Stimulated activated CD4-positive, alpha-beta T cell treated with anti-CD3 and anti-CD28 coated beads, Interleukin-12 subunit alpha, Interleukin-12 subunit beta, amount 100 ng/mL, for 24 hours (primary cell): ENCODE measurements around the gene SOX6.

Source experiments
- DNase-seq, 2 experiments: peaks; one replicate each; pipeline ENCODE4 v3.0.0-alpha.2; 2020; ENCODE audit warnings: low read depth in 2 of 2

Gene SOX6

DNA sequence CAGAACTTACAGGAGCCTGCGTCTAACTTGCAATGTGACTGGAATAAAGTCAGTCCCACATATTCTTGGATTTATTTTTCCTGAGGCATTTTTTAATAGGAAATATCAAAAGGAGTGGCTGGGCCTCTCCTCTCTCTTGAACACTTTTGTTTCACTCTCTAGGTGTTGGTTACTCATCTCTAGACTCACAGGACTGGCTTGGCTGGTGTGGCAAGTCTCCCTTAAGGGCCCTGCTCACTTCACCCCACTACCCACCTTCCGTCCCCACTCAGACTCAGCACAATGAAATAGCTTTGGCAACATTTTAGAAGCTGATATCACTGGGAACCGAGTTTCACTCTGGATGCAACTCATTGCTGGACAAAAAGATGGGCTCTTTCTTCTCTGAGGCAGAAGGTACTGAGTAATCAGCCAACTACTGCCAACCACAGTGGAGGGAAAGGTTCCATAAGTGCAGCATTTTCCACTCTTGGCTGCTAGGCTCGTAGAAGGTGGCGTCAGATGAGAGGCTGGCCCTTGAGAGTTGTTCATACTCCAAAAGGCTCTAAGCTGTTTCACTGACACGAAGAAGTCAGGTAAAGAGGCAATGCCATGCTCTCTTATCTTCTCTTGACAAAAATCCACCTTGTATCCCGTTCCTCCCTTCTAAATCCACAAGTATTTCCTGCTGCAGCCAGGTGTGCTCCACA lies 390.6 kb downstream of the SOX6 start:
- no peak for DNase-seq

DNA sequence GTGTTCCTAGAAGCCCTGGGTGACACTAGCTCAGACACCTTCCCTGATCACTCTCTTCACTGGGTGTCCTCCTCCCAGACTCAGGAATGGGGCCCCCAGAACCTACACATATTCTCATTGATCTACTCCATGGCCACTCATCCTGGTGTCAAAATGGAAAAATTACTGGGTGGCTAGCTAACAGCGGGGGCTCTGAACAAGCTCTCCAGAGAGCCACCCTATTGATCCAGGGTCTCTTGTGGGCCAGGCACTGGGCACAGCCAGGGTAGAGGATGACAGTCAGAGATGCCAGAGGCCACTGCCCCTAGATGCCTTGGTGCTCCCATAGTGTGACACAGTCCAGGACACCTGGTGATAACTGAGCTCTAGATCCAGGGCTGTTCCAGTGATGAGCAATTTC lies 393.1 kb downstream of the SOX6 start:
- no peak for DNase-seq

DNA sequence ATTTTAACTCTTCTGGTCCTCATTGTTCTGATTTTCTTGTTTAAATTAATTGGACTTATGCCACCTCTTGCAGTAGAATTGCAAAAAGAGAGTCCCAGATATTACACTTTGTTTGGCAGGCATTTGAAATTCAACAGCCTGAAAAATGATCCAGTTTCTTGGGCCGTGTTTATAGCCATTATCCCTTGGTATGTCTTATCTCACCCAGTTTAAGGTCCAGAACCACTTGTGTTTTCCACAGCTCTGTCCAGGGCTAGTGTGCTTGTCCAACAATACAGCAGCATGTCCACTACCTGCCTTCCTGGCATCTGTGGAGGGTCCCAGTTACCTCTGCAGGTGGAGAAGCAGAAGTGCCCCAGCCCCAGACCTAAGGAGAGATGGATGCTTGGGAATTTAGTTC lies 397.4 kb downstream of the SOX6 start:
- DNase-seq, result no peak

DNA sequence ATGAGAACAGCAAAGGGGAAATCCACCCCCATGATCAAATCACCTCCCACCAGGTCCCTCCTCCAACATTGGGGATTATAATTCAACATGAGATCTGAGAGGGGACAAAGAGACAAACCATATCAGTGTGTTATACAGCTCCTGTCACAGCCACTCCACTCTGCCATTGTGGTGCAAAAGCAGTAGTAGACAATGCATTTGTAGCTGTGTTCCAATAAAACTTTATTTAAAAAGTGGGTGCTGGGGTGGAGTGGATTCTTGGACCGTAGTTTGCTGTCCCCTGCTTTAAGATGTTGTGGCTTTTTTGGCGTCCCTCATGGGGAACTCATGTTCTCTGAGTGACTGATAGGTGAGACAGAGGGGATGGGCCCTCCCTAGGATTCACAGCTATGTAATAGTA lies 399.1 kb downstream of the SOX6 start:
- DNase-seq, result no peak

DNA sequence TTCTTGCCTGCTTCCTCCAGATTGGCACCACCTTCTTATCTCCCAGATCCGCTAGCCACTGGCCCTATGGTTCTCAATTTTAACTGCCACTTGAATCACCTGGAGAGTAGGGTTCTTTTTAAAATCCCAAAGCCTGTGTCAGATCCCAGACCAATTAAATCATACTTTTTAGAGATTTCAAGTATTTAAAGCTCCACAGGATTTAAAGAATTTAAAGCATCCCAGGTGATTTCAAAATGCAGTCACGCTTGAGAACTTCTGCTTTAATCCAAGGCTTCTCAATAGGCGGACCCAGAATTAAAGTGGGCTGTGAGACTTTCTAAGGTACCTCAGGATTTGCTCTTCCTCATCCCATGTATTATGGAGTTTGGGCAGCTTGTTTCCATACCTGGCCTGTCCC lies 400.0 kb downstream of the SOX6 start:
- no peak for DNase-seq

DNA sequence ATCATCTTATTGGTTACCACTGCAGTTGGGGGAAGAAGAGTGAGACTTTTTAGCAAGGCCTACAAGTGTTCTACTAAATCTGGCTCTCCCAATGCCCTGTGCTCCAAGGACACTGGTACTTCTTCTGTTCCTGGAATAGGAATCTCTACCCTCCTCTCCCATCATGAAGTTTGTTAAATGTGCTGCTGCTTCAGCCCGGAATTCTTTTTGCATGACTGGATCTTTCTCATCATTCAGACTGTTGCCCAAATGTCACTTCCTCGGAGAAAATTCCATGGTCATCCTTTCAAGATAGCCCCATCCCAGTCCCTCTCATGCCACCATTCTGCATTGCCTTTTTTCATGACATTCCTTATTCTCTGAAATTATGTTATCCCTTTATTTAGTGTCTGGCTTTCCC lies 400.8 kb downstream of the SOX6 start:
- no peak for DNase-seq

DNA sequence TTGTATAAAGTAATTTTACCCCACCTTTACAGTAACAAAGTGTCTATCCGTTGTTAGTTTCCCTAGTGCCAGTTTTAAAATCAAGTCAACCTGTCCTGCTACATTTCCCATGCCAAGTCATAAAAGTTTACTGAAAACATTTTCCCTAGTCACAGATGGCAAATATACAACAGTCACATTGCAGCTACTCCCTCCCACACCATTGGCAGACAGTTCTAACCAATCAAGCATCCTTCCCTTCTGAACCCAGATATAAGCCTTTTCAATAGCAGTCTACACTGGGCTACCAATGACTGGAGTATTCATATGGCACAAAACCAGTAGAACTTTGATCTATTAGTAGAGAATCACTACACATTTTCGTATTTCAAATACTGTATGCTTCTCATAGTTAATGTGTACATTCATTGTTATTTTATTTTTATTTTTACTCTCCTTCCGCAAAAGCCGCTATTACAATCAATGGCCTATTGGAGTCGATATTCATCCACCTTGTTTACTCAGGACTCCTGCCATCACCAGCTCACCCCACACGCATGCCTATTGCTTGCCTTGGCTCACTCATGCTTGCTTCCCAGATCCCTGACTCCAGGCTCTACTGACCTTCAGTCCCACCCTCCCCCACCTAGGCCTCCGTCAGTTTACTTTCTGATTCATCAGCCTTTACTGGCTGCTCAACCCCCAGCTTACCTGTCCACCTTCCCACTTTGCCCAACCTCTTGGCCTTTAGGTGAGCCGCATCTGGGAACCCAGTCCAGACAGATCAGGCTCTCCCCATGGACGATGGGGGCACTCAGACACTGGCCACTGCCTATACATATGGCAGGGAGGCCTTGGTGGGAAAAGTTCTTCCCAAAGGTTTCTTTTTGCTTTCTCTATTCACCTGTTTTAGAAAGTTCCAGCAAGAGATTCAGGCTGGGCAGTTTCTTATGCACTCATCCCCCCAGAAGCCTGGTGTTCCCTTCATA lies 408.4 kb downstream of the SOX6 start:
- no peak for DNase-seq

DNA sequence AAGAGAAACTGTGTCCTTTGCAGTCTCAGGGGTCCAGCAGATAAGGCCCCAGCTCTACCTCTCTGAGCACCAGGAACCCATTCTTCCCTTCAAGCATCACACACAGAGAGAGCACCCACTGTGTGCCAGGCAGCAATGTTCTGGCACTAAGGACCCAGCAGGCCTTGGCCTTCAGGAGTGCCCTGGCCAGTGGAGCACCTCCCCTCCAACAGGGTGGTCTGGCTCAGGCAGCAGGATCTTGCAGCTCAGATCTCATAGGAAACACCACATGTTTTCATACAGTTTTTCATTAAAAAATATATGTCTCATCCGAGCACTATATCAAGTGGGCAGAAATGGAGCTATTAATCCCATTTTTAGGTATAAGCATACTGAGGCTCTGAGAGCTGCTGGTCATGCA lies 410.6 kb downstream of the SOX6 start:
- DNase-seq, result no peak

DNA sequence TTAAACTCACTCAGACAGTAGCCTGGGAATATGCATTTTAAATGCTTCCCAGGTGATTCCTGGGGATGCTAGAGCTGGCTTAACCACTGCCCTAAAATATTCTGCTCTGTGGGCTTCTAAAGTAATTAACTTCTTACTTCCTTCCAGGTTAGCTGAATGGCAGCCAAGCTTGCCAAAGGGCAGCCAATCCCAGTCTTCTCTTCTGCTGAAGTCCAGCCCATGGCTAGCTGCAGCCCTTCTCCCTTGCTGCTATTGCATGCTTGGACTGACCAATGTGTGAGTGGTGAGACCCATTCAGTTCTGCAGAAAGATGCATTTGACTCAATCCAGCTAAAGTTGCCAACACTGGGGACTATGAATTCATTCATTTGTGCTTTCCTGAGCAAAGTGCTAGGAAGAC lies 411.9 kb downstream of the SOX6 start:
- no peak for DNase-seq

DNA sequence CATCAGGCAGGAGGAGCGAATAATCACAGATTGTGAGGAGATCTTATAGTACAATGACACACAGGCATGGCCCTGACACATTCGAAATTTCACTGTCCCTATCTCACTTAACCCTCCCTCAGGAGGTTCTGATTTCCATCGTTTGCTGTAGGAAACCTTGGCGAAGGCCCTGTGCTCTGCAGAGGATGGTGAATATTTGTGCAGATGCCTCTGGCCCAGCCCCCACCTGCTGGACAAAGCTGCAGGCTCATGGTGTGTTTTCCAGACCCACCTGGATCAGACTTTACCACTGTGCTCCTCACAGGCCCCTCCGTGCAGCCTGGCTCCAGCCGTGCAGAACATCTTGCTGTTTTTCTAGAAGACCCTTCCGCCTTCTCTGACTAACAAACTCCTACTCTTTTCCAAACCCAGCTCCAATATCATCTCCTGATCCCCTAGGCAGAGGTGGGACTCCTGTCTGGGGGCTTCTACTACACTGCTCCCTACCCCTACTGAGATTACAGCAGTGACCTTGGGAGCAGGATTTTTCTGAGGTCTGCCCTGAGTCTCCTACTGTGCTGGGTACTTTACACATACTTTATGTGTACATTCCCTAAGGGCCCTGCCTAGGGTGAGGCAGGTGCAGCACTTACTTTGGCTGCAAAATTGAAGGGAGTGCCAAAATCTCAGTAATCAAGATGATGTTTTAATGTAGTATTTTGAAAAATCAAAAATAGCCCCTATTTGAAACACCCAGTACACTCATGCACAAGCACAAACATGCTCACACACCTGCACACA lies 412.7 kb downstream of the SOX6 start:
- DNase-seq, result no peak

DNA sequence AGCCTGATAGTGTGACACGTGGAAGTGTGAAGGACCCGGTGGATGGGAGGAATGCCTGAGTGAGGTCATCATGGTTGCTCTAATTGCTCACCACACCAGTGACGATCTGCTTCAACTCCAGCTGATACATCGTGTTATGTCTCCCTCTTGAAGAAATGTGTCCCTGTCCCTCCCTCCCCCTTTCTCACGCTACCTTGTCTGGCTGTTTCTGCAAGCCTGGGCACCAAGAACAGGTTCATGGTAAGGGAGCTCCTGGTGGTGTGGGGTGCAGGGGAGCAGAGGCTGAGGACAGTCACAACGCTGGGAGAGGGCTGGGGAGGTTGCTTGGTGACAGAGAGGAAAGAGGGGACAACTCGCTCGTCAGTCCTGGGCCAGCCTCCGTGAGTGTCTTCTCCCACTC lies 413.4 kb downstream of the SOX6 start:
- no peak for DNase-seq

DNA sequence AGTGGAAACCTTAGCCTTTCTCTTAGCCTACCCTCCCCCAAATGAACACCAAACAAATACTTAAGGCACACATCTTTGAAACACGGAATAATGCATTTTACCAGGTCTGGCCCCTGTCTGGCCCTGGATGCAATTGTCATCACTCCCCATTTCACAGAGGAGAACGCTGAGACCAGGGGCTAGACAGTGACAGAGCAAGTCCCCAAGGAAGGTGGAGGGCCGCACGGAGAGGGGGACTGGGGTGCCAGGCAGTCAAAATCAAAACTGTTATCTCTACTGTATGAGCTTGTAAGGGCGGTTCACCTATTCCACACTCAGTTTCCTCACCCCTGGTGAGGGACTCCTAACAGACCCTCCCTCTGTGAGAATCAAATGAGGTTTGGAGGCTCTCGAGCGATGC lies 414.2 kb downstream of the SOX6 start:
- DNase-seq, result no peak

DNA sequence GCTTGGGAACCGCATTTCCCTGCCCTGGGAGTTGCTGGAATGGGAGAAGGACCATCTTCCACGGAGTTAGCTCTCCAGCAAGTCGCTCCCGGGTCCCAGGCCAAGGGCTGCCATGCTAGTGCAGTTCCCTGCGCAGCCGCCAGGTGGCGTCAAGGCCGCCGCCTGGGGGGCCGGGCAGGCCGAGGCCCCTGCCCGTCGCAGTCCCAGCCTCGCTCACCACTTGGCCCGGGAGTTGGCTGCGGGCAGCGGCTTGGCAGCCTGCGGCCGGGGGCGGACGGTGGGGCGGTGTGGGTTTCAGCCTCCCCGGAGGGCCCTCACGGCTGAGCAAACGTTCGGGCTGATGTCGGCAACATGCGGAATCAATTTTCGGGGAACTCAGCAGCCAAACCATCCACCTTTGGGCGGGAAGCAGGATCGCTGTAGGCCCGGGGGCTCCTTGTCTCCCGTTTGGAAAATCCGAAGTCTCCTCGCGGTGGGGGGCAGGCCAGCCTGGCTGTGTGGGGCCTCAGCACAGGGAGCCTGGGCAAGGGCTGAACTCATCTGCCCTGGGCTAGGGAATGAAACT lies 415.1 kb downstream of the SOX6 start:
- DNase-seq, result no peak

DNA sequence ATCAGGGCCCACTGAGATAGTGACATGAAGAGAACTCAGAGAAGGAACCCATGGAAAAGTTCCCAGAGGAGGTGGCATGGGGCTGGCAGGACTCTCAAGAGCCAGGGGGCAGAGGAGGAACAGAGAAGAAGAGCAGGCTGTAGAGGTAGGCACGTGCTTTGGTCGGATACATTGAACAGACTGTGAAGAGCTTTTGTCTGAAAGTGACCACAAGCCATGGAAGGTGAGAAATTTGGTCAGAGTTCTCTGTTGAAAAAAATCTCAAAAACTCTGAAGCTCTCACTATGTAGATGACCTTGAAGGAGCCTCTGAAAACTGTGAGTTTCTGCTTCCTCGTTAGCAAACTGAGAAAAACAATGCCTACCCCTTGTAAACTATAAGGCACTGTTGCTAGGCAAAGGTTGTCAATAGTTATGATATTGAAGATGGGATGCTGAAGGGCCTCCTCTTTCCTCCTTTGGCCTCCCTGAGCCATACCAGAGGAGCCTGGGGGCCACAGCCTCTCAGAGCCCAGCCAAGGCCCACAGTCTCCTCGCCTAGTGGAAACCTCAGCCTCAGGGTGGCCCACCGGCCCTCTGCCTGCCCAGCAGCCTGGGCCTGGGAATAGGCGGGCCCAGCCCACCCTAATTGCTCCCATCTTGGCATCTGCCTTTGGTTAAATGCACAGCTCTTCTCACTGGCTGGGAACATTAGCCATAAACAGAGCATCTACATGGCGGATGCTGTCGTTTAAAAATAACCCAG lies 415.7 kb downstream of the SOX6 start:
- no peak for DNase-seq

DNA sequence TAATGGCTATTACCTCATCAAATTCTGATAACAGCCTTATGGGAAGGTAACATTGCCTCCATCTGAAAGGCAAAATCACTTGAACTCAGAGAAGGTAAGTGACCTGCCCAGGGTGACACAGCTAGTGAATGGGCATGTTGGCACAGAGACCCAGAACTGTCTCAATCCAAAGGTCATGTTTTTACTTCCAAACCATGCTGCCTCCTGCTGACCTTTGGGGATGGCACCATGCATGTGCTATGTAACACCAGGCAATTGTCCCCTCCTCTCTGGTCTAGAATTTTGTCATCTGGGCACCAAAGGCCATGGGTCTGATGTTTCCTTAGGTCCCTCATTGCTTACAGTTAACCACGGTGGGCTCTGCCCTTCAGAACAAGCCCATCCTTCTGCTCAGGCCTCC lies 417.4 kb downstream of the SOX6 start:
- no peak for DNase-seq

DNA sequence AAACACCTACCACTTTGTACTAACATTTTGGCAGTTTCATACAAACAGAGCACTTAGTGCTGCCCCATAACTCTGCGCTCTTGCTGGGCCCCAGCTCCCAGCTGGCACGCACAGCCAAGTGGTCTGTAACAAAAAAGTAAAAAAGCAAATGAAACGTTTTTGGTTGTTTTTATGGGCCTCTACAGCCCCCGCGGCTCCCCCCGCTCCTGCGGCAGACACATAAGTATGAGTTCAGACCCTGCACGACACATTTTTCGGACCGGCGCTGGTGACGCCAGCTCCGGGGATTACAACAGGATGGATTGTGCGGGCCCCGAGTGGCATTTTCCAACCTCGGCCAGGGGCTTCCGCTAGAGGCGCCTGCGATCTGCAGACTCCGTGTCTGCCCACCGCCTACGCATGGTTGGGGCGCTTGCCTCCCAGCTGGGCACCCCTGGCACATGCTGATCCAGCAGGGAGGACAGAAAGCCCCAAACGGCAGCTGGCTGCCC lies 418.2 kb downstream of the SOX6 start:
- no peak for DNase-seq

DNA sequence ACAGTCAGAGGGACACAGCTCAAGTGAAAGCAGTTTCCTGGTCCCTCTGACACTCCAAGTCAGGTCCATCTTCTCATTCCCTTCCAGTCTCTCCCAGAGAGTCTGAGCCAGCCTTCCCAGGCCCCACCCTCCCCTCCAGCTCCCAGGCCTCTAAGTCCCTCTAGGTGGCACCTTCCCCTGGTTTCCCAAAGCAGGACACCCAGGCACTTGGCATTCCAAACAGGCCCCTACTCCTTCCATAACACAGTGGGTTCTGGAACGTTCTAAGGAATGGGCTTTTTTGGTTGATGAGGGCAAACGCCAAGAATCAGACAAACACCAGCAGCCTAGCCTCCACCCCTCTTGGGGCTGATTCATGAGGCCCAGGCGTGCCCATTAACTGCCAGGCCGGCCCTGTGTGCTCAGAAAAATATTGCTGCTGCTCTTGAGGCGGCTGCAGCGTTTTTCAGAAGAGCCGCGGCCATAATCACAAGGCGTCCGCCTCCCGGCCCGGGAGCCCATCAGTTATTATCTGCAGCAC lies 418.7 kb downstream of the SOX6 start:
- no peak for DNase-seq

DNA sequence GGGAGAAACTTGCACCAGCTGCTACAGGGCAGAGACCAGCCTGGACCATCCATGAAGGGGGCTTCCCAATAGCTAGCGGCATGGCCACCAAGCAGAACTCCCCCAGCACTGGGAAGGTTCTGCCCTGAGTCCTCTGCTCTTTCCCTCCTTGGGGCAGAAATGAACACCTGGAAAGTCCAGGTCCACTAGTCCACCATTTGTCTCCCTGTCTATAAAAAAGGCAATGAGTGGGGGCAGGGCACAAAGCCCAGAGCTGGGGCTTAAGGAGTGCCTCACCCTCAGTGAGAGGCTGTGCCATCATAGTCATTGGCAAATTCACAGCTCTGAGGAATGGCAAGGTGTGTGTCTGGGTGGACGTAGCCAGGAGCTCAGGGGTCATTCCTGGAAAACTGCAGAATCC lies 420.3 kb downstream of the SOX6 start:
- no peak for DNase-seq

DNA sequence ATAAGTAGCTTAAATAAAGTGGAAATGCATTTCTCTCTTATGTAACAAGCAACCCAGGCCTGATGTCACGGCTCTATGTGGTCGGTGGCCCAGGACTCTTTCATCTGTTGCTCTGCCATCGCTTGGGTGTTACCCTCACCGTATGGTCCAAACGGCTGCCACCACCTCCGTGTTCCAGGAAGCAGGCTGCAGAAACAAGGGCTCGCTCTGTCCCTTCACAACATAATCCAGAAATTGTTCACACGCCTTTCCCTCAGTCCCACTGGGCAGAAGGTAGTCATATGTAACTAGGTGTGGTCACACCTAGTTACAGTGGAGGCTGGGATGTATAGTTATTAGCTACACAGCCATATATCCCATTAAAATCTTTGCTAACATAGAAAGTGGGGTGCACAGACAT lies 421.0 kb downstream of the SOX6 start:
- no peak for DNase-seq

DNA sequence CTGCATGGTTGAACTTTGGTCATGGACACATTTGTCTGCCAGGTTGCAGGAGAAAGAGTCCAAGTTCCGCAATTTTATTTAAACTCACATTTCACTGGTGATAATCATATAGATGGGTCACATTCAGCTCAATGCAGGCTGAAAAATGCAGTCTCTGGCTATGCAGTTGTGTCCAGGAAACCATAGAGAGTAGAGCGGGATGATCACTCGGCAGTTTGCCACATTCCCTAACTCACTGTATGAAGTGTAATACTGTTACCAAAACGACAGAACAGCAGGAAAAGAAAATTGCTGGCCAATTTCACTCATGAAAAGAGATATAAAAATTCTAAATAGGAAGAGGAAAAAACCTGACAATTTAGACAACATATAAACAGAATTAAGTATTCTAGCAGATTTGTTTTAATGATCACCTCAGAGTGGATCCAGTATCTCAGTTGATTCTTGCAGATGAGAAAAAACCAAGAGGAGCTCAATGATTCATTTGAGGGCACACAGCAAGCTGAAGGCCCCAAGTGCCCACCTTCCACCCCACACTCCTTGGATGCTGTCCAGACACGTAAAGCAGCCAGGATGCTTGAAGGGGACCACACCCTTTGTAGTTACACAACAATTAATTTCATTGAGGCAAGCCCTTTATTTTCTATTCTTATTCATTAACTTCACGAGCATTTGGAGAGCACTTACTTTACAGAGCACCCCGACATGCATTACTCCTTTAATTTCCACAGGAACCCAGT lies 422.3 kb downstream of the SOX6 start:
- DNase-seq, result no peak
